SKM-1 (cell line): Measurements from ENCODE around the gene FN3K.

ENCODE experiments used
- DNase-seq: peaks from one replicate; lab custom pipeline; 2025; ENCODE audit not compliant: unreplicated experiment; lab: John Stamatoyannopoulos, UW

The FN3K gene

DNA sequence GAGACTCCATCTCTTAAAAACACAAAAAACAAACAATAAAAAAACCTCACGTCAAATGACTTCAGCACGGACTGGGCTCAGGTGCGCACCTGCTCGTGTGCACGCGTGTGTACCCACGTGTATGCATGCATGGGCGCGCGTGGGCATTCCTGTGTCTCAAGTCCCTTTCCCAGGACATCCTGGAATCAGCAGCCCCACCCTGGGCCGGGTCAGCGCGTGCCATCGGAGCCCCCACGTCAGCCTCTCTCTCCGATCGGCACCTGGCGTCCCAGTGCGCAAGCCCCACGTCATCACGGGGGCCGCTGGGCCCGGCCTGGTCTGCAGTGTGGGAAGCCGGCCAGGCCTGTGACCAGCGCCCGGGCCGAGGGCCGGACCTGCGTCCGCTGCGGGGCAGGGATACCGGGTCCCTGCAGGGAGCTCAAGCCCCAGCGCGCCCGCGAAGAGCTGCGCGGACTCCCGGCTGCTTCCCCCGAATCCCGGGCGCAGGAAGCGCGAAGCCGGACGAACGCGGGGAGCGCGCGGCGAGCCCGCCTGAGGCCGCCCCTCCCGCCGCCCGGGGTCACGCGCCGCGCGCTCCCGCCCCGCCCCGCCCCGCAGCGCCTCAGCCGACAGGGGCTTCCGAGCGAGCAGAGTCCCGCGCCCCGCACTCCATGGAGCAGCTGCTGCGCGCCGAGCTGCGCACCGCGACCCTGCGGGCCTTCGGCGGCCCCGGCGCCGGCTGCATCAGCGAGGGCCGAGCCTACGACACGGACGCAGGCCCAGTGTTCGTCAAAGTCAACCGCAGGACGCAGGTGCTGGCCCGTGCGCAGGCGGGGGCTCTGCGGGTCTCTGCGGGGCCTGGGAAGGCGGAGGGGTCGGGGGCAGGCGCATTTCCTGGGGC lies at the start of gene FN3K:
TSS of gene FN3K (plus strand) at position 629 of the 880 bp plus-strand sequence. CDS start at position 651, 22 bp downstream.
- no peak for DNase-seq

DNA sequence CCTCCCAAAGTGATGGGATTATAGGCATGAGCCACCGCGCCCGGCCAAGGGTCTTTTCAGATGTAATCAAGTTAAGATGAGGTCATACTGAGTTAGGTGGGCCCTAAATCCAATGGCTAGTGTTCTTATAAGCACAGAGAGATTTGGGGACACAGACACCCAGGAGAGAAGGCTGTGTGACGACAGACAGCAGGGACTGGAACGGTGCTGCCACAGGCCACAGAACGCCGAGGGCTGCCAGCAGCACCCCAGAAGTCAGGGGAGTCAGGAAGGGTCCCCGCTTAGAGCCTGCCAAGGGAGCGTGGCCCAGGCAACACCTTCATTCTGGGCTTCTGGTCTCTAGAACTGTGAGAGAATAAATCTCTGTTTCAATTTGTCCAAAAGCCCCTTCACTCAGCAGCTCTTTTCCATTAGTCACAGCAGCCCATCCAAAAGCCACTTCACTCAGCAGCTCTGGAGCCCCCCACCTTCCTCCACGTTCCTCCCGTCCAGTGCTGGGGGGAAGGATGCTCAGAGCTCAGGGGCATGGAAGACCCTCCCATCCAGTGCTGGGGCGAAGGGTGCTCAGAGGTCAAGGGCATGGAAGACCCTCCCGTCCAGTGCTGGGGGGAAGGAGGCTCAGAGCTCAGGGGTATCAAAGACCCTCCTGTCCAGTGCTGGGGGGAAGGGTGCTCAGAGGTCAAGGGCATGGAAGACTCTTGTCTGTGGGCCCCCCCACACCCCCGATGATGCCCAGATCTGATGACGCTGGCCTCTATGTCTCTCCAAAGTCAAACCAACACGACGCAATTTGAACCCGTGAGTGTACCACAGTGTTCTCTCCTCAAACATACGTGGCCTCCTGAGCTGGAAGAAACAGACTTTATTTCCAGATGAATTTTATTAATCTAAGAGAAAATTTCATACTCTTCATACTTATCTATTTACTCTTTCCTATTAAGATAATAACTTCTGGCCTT lies 48.8 kb upstream of the FN3K start:
- DNase-seq = no peak

DNA sequence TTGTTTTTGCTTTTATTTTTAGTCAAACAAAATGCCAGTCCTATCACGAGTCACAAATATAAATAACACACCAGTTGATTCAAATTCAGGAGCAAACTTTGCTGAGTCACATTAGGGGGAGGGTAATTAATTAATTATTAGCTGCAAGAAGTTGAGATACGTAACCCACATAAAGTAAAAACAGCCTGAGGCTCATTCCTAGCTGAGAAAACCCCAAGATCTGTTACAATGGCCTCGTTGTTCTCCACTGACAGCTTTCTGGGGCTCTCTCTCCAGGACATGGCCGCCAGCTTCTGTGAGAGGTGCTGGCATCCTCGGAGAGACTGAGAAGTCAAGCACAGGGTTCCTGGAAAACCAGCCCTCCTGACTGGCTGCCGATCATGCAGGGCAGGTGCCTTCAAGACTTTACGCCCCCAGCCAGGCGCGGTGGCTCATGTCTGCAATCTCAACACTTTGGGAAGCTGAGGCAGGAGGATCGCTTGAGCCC lies 48.0 kb upstream of the FN3K start:
- no peak for DNase-seq

DNA sequence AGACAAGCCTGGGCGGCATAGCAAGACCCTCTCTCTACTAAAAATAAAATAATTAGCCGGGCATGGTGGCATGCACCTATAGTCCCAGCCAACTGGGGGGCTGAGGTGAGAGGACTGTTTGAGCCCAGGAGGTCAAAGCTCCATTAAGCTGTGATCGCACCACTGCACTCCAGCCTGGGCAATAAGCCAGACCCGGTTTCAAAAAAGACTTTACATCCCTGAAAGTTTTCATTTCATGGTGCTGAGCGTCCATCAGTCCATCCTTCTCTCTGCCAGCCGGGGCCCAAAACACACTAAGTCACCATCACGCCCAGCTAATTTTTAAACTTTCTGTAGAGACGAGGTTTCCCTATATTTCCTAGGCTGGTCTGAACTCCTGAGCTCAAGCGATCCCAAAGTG lies 47.5 kb upstream of the FN3K start:
- no peak for DNase-seq

DNA sequence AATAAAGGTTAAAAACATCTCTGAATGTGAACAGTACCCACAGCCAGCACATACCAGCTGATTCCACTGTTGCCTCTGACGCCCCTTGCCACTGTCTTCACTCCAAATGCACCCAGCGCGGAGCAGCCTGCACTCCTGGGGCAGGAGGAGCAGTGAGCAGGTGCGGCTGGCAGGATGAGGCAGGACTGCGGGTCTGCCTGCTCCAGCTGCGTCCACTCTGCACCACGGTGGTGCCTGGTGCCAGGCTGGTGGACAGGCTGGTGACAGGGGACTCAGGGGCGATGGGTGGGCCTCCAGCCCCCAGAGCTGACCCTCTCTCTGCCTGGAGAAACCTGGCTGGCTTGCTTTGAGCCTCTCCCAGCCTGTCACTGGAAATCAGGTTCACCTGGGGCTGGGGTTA lies 46.3 kb upstream of the FN3K start:
- DNase-seq = no peak

DNA sequence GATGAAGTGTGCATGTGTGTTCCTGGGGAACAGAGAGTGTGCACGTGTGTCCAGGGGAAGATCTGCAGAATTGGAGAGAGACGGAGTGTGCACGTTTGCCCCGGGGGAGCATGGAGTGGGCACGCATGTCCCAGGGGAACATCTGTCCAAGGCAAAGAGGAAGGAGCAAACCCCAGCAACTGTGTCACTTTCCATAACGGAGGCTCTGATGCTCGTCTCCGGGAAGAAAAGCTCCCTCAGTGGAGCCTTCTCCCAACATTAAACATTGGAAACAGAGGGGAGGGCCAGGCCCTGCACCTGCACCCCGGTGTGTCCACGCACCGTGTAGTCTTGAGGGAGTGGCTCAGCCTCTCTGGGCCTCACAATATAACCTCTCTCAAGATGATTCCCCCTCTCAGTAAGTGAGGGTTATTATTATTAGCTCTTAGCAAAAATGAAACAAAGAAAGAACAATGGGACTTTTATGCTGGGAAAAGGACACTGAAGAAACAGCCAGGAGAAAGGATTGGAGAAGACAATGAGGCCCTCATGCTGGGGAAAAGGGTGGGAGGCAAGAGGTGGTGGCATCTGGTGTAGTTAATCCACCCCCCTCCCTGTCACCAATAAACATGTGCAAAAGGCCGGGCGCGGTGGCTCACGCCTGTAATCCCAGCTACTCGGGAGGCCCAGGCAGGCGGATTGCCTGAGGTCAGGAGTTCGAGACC lies 44.5 kb upstream of the FN3K start:
- no peak for DNase-seq

DNA sequence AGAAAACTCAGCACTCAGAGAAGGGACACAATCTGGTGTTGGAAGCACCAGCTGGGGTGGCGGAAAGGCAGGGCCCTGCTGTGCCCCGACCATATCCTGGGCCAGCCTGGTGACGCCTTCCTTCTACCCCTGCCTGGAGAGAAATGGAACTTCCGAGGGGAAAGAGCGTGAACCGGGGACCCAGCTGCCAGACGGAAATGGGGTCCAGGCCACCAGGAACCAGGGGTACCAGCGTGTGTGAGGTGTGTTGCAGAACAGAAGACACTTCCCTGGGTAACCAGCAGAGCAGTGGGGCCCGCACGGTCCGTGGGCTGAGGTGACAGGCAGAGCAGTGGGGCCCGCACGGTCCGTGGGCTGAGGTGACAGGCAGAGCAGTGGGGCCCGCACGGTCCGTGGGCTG lies 43.7 kb upstream of the FN3K start:
- no peak for DNase-seq

DNA sequence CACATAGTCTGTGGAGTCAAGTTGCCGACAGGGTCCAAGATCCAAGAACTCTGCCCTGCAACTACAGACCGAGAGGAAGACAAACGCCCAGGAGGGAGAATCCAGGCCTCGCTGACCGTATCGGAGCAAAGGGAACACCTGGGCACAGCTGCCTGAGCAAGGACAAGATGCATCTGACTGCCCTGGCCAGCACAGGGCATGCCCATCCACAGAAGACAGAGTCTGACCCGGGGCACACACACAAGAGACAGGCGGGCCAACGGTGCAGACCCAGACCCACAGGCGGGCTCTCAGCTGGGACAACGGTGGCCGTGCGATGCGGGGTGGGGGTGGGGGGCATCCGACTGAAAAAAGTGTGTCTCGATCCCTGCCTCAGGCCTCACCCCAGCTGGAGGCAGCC lies 43.1 kb upstream of the FN3K start:
- DNase-seq = no peak

DNA sequence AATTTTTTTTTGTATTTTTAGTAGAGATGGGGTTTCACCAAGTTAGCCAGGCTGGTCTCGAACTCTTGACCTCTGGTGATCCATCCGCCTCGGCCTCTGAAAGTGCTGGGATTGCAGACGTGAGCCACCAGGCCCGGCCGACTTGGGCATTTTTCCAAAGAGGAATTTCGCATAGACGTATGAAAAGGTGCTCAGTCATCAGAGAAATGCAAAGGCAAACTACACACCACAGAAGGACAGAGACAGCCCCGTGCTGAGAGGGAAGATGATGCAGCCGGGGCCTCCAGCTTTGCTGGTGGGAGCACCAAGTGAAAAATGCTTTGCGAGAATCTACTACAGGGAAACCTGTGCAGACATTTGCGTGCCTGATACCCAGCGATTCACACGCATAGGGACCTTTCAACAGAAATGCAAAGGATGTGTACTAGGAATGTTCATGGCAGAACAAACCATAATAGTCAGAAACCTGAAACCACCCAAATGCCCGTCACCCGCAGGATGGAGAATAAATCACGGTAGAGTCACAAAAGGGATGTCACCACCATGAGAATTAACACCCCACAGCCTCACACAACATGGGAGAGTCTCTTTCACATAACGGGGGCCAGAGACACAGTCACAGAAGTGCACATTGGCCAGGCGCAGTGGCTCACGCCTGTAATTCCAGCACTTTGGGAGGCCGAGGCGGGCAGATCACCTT lies 42.1 kb upstream of the FN3K start:
- DNase-seq = no peak

DNA sequence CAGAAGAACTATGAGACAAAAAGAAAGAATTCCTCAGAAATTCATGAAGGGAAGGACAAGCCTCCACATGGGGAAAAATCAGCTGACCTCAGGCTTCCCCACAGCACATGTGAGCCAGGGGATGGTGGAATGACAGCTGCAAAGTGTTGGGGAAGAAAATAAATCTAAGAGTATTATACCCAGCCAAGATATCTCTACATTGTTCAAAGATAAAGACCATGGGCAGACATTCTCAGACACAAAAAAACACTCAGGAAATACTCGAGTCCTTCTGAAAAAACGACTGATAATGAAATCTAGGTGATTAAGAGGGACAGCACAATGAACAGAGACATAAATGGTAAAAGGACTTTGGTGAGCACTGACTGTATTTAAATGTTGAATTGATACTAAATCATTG lies 40.8 kb upstream of the FN3K start:
- no peak for DNase-seq

DNA sequence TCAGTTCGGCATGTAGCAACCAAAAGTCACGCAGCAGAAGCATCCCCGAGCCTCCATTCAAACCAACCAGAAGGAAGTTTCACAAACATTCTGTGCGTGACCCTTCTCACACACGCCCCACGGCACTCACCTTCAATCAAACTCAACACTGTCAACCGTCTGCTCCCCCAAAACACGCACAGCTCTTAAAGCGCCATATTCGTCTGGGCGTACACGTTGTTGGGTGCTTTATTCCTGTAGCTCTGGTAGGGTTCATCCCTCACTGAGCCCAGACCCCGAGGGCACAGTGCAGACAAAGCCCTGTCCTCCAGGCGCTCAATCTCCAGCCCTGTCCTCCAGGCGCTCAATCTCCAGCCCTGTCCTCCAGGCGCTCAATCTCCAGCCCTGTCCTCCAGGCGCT lies 39.2 kb upstream of the FN3K start:
- no peak for DNase-seq

DNA sequence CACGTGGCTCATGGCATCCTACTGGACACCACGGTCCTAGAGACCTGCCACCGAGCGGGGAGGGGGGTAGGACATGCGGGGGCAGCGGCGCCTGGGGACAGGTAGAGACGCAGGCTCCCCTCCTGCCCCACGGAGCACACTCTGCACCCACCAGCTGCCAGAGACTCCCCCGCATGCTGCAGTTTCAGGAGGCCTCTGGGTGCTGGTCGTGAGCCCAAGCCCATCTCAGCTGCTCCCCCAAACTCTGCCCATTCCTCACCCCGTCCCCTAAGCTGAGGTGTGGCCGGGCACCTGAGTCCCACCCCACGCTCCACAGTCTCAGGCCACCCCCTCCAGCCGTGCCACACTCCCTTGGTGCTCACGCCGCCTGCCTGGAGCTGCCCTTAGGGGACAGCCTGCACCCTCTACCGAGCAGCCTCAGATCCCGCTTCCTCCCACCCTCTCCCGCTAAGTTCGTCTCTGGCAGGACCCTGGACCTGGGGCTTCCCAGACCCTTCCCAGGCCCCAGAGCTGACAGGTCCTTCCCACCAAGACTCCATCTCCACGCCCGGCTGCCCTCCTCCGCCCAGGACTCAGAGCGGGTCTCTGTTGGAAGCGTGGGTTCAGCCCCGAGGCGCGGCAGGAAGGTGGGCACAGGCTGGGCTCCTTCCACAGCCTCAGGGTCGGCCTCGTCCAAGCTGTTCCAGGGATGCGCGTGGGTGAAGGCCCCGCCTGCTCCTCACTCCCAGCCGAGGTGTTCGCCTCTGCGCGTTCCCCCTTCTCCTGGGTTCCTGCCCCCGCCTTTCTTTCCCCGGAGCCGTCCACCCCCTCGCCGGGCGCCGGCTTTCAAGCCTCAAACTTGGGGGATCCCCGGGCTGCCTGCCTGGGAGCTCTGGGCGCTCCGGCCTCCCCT lies 38.3 kb upstream of the FN3K start:
- DNase-seq = no peak

DNA sequence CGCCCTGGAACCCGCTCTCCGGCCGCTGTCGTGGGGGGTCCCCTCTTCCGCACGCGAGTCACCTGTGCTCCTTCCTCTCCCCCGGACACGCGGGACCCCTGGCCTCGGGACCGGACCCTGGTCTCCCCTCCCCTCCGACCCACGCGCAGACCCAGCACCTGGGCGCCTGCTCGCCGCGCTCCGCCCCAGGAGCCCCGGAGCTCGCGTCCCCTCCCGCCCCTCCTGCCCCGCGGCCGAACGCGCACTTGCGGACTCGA lies 37.7 kb upstream of the FN3K start:
- DNase-seq = no peak

DNA sequence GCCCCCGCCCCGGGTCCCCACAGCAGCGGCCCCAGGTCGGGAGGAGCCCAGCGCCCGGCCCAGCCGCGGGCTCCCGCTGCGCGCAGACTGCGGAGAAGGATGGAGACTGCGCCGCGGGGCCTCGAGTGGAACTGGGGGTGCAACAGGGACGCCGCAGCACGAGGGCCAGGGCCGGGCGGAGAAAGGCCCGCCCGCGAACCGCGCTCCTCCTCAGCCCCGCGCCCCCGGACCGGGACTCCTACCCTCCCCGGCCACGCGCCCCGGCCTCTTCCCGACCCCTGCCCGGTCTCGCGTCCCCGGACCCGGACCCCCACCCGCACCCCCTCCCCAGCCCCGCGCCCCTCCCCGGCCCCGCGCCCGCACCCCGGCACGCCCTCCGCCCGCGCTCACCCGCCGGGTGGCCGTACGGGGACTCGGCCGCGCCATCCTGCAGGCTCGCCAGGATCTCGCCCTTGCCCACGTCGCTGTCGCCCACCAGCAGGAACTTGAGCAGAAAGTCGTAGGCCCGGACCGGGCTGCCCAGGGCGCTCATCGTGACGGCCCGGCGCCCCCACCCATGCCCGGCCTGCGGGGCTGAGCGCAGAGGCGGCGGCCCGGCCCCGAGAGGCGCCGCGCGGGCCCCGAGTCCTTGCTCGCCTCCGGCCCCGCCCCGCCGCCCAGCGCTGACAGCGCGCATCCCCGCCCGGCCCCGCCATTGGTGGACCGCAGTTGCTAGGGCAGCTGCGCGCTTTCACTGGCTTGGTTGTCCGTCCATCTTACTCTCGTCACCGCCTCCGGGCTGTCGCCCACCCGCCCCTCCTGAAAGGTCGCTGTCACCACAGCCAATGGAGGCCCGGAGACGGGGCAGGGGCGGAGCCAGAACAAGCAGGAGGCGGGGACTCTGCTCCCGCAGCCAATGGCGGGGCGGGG lies 37.1 kb upstream of the FN3K start, which contains the start of gene RAB40B:
TSS of gene RAB40B (minus strand) at position 634 of the 909 bp plus-strand sequence. CDS start at position 532, 102 bp downstream.
- peak; percentile 93 for DNase-seq

DNA sequence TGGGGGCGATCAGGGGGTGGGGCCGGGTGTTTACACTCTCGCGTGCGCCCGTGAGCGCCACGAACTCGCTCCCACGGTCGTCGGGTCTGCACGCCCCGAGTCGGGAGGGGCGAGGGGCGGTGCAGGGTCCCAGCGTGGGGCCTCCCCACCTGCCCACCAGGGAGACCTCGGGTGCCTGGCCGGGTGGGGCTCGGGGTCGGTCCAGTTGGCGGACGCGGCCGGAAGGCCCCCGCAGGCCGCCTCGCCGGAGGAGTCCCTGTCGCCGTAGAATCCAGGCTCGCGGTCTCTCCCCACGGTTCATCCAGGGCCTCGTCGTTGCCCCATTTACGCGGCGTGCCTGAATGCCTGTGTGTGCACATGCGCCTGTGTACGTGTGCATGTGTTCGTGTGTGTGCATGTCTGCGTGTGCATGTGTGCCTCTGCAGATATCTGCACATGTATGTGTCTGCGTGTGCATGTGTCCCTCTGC lies 36.4 kb upstream of the FN3K start:
- no peak for DNase-seq

DNA sequence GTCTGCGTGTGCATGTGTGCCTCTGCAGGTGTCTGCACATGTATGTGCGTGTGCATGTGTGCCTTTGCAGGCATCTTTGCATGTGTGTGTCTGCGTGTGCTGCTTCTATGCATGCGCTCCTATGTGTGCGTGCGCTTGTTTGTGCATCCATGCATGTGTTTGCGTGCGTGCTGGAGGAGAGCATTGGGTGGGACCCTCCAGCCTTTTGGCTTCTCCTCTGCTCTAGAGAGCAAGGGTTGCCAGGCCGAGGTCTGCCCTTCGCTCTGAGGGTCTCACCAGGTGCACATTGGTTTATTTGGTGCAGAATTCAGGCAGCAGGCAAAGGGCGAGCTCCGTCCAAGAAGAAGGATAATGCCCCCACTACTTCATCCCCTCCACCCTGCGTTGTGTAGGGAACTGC lies 35.9 kb upstream of the FN3K start:
- DNase-seq = no peak

DNA sequence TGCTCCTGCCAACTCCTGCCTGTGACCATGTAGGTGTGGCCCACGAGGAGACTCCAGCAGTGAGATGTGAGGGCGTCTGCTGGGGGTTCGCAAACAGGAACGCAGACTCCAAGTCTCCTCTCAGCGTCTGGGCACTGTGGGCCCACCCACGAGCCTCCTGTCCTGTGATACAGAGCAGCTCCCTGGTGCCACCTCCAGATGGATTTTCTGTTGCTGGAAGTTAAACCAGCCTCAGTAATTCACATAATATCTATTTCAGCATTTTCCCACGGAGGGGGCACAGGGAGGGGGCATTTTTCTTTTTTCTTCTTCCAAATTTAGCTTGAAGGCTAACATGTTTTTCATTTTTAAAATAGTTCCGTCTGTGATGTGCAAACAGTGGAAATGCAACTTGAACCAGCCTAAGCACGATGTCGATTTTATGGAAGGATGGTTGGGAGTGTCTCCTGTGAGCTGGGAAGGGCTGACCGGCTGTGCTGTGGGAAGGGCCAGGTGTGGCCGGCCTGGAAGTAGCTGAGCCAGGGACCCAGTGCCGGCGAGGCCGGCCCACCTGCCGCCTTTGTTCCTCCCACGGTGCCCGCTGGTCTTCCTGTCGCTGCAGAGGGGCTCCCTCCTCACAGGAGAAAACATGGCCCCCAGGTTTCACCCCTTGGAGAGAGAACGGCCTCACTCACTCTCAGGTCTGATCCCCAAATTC lies 33.0 kb upstream of the FN3K start:
- no peak for DNase-seq
